B cell (primary cell): ENCODE measurements around the gene ABCA7. TPM values are rescaled to one million over a fixed set of nuclear protein-coding genes. Genes with fewer than 3 reads are reported as not detected.

ENCODE experiments used
- ATAC-seq: fragments of 200-7000 bp; cut with Tn5 transposase; one replicate; pipeline ENCODE4 v1.10.0; 2021; ENCODE audit warnings: low read depth, mild to moderate bottlenecking, moderate number of reproducible peaks, moderate library complexity
- CTCF ChIA-PET: fragments of 350-600 bp; sonication (Branson Sonifier 250); formaldehyde crosslinking; loops from one replicate; lab custom pipeline; 2021; ENCODE audit warnings: antibody characterized with exemption, inconsistent platforms; lab: Charles Lee
- POLR2A ChIA-PET: fragments of 350-600 bp; sonication (Branson Sonifier 250); formaldehyde crosslinking; loops from one replicate; lab custom pipeline; 2021; ENCODE audit warnings: antibody characterized with exemption; lab: Charles Lee
- DNase-seq: peaks from one replicate; pipeline ENCODE4 v3.0.0; 2013
- H2AFZ ChIP-seq: 2 replicates; pipeline ENCODE4 v1.6.1; 2012; ENCODE audit warnings: mild to moderate bottlenecking, low read depth, low read length; ENCODE audit not compliant: insufficient read depth, poor library complexity, severe bottlenecking
- H3K27ac ChIP-seq, 2 donors: 1 replicate in 1 of 2; 2 replicates in 1 of 2; pipeline ENCODE4 v1.5.1; 2012 to 2013; ENCODE audit warnings: low read length in 2 of 2, mild to moderate bottlenecking in 2 of 2, moderate library complexity in 1 of 2
- H3K27me3 ChIP-seq, 4 experiments: fragments of 200-600 bp in 1 of 4; sonication (generic) in 1 of 4; replicated peaks in 1 of 4; 1 replicate in 2 of 4; 2 replicates in 2 of 4; pipeline versions ENCODE4 v1.6.1 to v1.7.0; 2013 to 2016; ENCODE audit warnings: low read length in 3 of 4, mild to moderate bottlenecking in 2 of 4, mixed read lengths in 1 of 4, moderate library complexity in 1 of 4; ENCODE audit not compliant: insufficient read depth in 4 of 4, control insufficient read depth in 3 of 4; ENCODE audit errors: control extremely low read depth in 1 of 4
- H3K36me3 ChIP-seq, 2 experiments: replicated peaks in 1 of 2; 1 replicate in 1 of 2; 2 replicates in 1 of 2; pipeline versions ENCODE4 v1.6.1 to v1.7.1; 2013; ENCODE audit warnings: low read length in 1 of 2; ENCODE audit not compliant: insufficient read depth in 2 of 2, control insufficient read depth in 1 of 2; ENCODE audit errors: control extremely low read depth in 1 of 2, extremely low read depth in 1 of 2
- H3K4me1 ChIP-seq, 2 donors: fragments of 200-600 bp in 1 of 2; sonication (generic) in 1 of 2; 1 replicate in 1 of 2; 2 replicates in 1 of 2; pipeline versions ENCODE4 v1.5.1 to v1.6.1; 2013 to 2017; ENCODE audit warnings: low read length in 2 of 2; ENCODE audit not compliant: control insufficient read depth in 2 of 2, insufficient read depth in 2 of 2
- H3K4me2 ChIP-seq: replicated peaks from 2 replicates; pipeline ENCODE3; 2012; ENCODE audit warnings: mild to moderate bottlenecking, low read depth, low read length; ENCODE audit not compliant: poor library complexity, severe bottlenecking
- H3K4me3 ChIP-seq, 5 experiments: fragments of 200-600 bp in 1 of 5; sonication (generic) in 1 of 5; 1 replicate in 3 of 5; 2 replicates in 2 of 5; pipeline versions ENCODE4 v1.5.1 to v1.7.0; 2011 to 2016; ENCODE audit warnings: low read length in 4 of 5, mild to moderate bottlenecking in 4 of 5, low read depth in 2 of 5, control low read depth in 1 of 5, moderate library complexity in 1 of 5; ENCODE audit not compliant: insufficient read depth in 1 of 5; ENCODE audit errors: control extremely low read depth in 1 of 5, extremely low read depth in 1 of 5
- H3K79me2 ChIP-seq: fragments of 200-600 bp; sonication (generic); one replicate; pipeline ENCODE4 v1.6.0; 2016; ENCODE audit warnings: low read length; ENCODE audit not compliant: control insufficient read depth, insufficient read depth
- H3K9ac ChIP-seq: fragments of 200-600 bp; sonication (generic); 2 replicates; pipeline ENCODE4 v1.6.1; 2017; ENCODE audit warnings: mild to moderate bottlenecking, low read length, moderate library complexity
- H3K9me3 ChIP-seq, 3 donors: one replicate each; pipeline versions ENCODE4 v1.6.1 to v1.7.1; 2013; ENCODE audit warnings: low read length in 2 of 3; ENCODE audit not compliant: control insufficient read depth in 2 of 3, insufficient read depth in 1 of 3; ENCODE audit errors: control extremely low read depth in 1 of 3
- H4K20me1 ChIP-seq: 2 replicates; pipeline ENCODE4 v1.6.0; 2012; ENCODE audit warnings: mild to moderate bottlenecking, low read length; ENCODE audit not compliant: insufficient read depth, control insufficient read depth, poor library complexity, severe bottlenecking
- H3K27ac Mint-ChIP-seq: one replicate; pipeline ENCODE4 v1.8.0; 2021; ENCODE audit warnings: mixed read lengths
- H3K27me3 Mint-ChIP-seq: one replicate; pipeline ENCODE4 v1.8.0; 2021; ENCODE audit warnings: mixed read lengths
- H3K4me1 Mint-ChIP-seq: one replicate; pipeline ENCODE4 v1.8.0; 2021; ENCODE audit warnings: mixed read lengths
- H3K4me3 Mint-ChIP-seq: one replicate; pipeline ENCODE4 v1.8.0; 2021; ENCODE audit warnings: mixed read lengths
- H3K9me3 Mint-ChIP-seq: one replicate; pipeline ENCODE4 v1.8.0; 2022; ENCODE audit warnings: mixed read lengths; ENCODE audit not compliant: insufficient read depth
- CTCF ChIP-seq: fragments of 200-600 bp; IDR thresholded peaks from one replicate; pipeline ENCODE4 v1.8.0; 2022; ENCODE audit warnings: antibody characterized with exemption, mild to moderate bottlenecking
- EZH2 ChIP-seq: IDR thresholded peaks from 2 replicates; pipeline ENCODE4 v1.6.1; 2012; ENCODE audit warnings: borderline replicate concordance, low read depth, mild to moderate bottlenecking, moderate library complexity, low read length; ENCODE audit not compliant: insufficient read depth, poor library complexity, severe bottlenecking
- WGBS: methylation state at CpG from one replicate; pipeline ENCODE4 v1.1.5; 2013; ENCODE audit warnings: missing lambda C conversion rate; ENCODE audit not compliant: insufficient coverage; 5-methylcytosine and 5-hydroxymethylcytosine counted together
- intact Hi-C: fragments of 100-400 bp; cut with micrococcal nuclease; formaldehyde crosslinking; loops from one replicate; pipeline ENCODE4 v1.10.0; 2022
- polyA plus RNA-seq: library from polyadenylated mRNA; depleted of rRNA; stranded (reverse); fragments of >200 nt; gene quantifications from 2 replicates; pipeline ENCODE4 v1.2.3, GENCODE V29; 2012
- total RNA-seq, 2 donors: library from RNA; stranded (reverse); fragments of 120-200 nt in 1 of 2; gene quantifications; 1 replicate in 1 of 2; 2 replicates in 1 of 2; pipeline versions ENCODE4 v1.2.3 to v1.2.4, GENCODE V29; 2013 to 2022

ABCA7 gene
- total and polyA plus RNA-seq, 2 donors (not counting 1 experiment from before 2014, with no cell fraction given), result 192 to 281 TPM

GRCh38 chr19:1091544-1092175, 51.8 kb downstream of the ABCA7 start:
- ATAC-seq (no peak), DNase-seq (no peak)
- intact Hi-C loops, result no loop called here
- 97% methylated on average over 18 of the region's 27 CpGs for WGBS
- no peaks in the 10 kb centered on the region for H3K27me3 ChIP-seq
- no peaks in the 10 kb centered on the region for H3K27me3 Mint-ChIP-seq
- H2AFZ ChIP-seq, result no peak overlapping the region
- no peaks in the 10 kb centered on the region for H3K9me3 ChIP-seq
- H3K4me2 ChIP-seq, result no peak overlapping the region
- no peak overlapping the region for H3K4me3 ChIP-seq
- no peak overlapping the region for H3K27ac ChIP-seq
- TF ChIP-seq CTCF (no peak), EZH2 (no peak)
- ChIA-PET POLR2A (interaction anchor here (2.1 kb wide), 1 partner anchor 10 kb away, joined by 8 read pairs; no protein-coding TSS in a partner anchor), CTCF (no interaction called here)
- H3K9ac ChIP-seq, result no peak overlapping the region
- H3K4me1 ChIP-seq, result peaks cover 47 to 55% of the 10 kb centered on the region in 2 donors
- H4K20me1 ChIP-seq, result peaks cover 75% of the 10 kb centered on the region
- no peak overlapping the region for H3K4me3 Mint-ChIP-seq
- no peak overlapping the region for H3K27ac Mint-ChIP-seq
- H3K4me1 Mint-ChIP-seq, result peaks cover 45% of the 10 kb centered on the region
- peaks cover 52% of the 10 kb centered on the region for H3K79me2 ChIP-seq
- H3K9me3 Mint-ChIP-seq, result no peaks in the 10 kb centered on the region
- peaks cover 0 to 45% of the 10 kb centered on the region in 2 experiments for H3K36me3 ChIP-seq

- TF ChIP-seq EZH2, result no peak
- no peak for TF ChIP-seq CTCF
- no peak overlapping the region for H3K27ac ChIP-seq
- ATAC-seq, result no peak
- Mint-ChIP-seq H3K27ac (peak overlapping the region; percentile 53), H3K4me1 (peaks cover 37% of the 10 kb centered on the region), H3K9me3 (no peaks in the 10 kb centered on the region), H3K4me3 (peak overlapping the region; percentile 97), H3K27me3 (no peaks in the 10 kb centered on the region)
- no peak overlapping the region for H3K9ac ChIP-seq
- intact Hi-C loops, result no loop called here
- H4K20me1 ChIP-seq, result peaks cover 58% of the 10 kb centered on the region
- no peak for DNase-seq
- no peaks in the 10 kb centered on the region for H3K27me3 ChIP-seq
- H3K9me3 ChIP-seq, result no peaks in the 10 kb centered on the region
- H3K4me3 ChIP-seq, result no peak overlapping the region
- H3K79me2 ChIP-seq, result peaks cover 57% of the 10 kb centered on the region
- peak overlapping the region; percentile 89 for H3K4me2 ChIP-seq
- WGBS, result 95% methylated on average over 14 of the region's 15 CpGs
- peaks cover 0 to 34% of the 10 kb centered on the region in 2 experiments for H3K36me3 ChIP-seq
- ChIA-PET POLR2A (interaction anchor here (0.8 to 2.5 kb wide), 5 partner anchors 10 to 176 kb away, joined by 3 to 14 read pairs (median 4); partner anchors contain the start of genes ARHGAP45 and CIRBP), CTCF (interaction anchor here (0.7 to 2.8 kb wide), 3 partner anchors 28 to 36 kb away, joined by 3 to 7 read pairs (median 4); no protein-coding TSS in a partner anchor)
- no peak overlapping the region for H2AFZ ChIP-seq
- H3K4me1 ChIP-seq, result peaks cover 30 to 38% of the 10 kb centered on the region in 2 donors
Measured at GRCh38 chr19:1093330-1093729, 53.4 kb downstream of the ABCA7 start.
